K562 (cell line): ENCODE data around the gene ISG20L2. TPM values are rescaled to one million over a fixed set of nuclear protein-coding genes. Genes with fewer than 3 reads are reported as not detected.

Experiments
- BCOR ChIP-seq: fragments of 450-650 bp; IDR thresholded peaks from 2 replicates; pipeline ENCODE4 v1.6.1; 2016
- CBX3 ChIP-seq, 2 experiments: IDR thresholded peaks; 1 replicate in 1 of 2; 2 replicates in 1 of 2; pipeline ENCODE4 v1.6.1; 2012; ENCODE audit warnings: inconsistent platforms in 2 of 2, low read length in 2 of 2, borderline replicate concordance in 1 of 2, control low read depth in 1 of 2
- CREB3 ChIP-seq: fragments of 450-650 bp; conservative IDR thresholded peaks from 2 replicates; pipeline ENCODE4 v1.6.1; 2016; ENCODE audit warnings: missing genetic modification characterization, low read depth, mild to moderate bottlenecking, missing compliant biosample characterization, moderate library complexity
- EHMT2 ChIP-seq: fragments of 450-650 bp; IDR thresholded peaks from 2 replicates; pipeline ENCODE4 v1.6.1; 2018; ENCODE audit warnings: antibody characterized with exemption
- FOXA3 ChIP-seq, 2 experiments: fragments of 450-650 bp in 1 of 2; sonication (generic) in 1 of 2; formaldehyde crosslinking; IDR thresholded peaks in 1 of 2; conservative IDR thresholded peaks in 1 of 2; 2 replicates each; pipeline versions ENCODE4 v1.4.0 to v1.8.0; 2020 to 2022; ENCODE audit warnings: mild to moderate bottlenecking in 2 of 2, missing genetic modification reagents in 1 of 2
- FOXJ3 ChIP-seq: sonication (generic); formaldehyde crosslinking; IDR thresholded peaks from 2 replicates; pipeline ENCODE4 v1.4.0; 2020; ENCODE audit warnings: mild to moderate bottlenecking, missing genetic modification reagents
- MECOM ChIP-seq: fragments of 250-450 bp; sonication (Bioruptor Pico); IDR thresholded peaks from 2 replicates; pipeline ENCODE4 v1.8.0; 2022; ENCODE audit warnings: inconsistent platforms
- STAT6 ChIP-seq: sonication (generic); formaldehyde crosslinking; IDR thresholded peaks from 2 replicates; pipeline ENCODE4 v1.8.1; 2023; ENCODE audit warnings: mild to moderate bottlenecking, missing genetic modification reagents
- ZBTB26 ChIP-seq: fragments of 450-650 bp; formaldehyde crosslinking; IDR thresholded peaks from 2 replicates; pipeline ENCODE4 v1.4.0; 2022; ENCODE audit warnings: missing genetic modification characterization
- ZNF133 ChIP-seq: fragments of 250-450 bp; sonication (Bioruptor Pico); IDR thresholded peaks from 2 replicates; pipeline ENCODE4 v1.4.0; 2020; ENCODE audit warnings: mild to moderate bottlenecking
- ZNF41 ChIP-seq: fragments of 250-450 bp; sonication (Bioruptor Pico); conservative IDR thresholded peaks from 2 replicates; pipeline ENCODE4 v1.4.0; 2020; ENCODE audit warnings: mild to moderate bottlenecking
- ZNF445 ChIP-seq: fragments of 250-450 bp; sonication (Bioruptor Pico); IDR thresholded peaks from 2 replicates; pipeline ENCODE4 v1.4.0; 2020; ENCODE audit warnings: low read depth, mild to moderate bottlenecking, moderate library complexity
- ZNF507 ChIP-seq: conservative IDR thresholded peaks from 2 replicates; pipeline ENCODE4 v1.6.1; 2017; ENCODE audit warnings: missing genetic modification characterization, missing compliant biosample characterization
- ZNF589 ChIP-seq: fragments of 200-800 bp; sonication (Bioruptor generic); IDR thresholded peaks from 2 replicates; pipeline ENCODE4 v1.6.1; 2016; ENCODE audit warnings: low read depth, missing genetic modification characterization, missing compliant biosample characterization
- ZNF764 ChIP-seq: fragments of 250-450 bp; sonication (Bioruptor Pico); IDR thresholded peaks from 2 replicates; pipeline ENCODE4 v1.4.0; 2020; ENCODE audit warnings: low read depth, mild to moderate bottlenecking, moderate library complexity
- polyA plus RNA-seq, 8 experiments: library from polyadenylated mRNA; depleted of rRNA in 4 of 8; stranded (reverse) in 5 of 8; unstranded in 3 of 8; fragments of >200 nt; fragmentation: Nextera tagmentation in 2 of 8; fragmentation: Illumina TruSeq in 1 of 8; extraction: Ambion mirVana in 2 of 8; extraction: Trizol in 1 of 8; gene quantifications; 2 replicates each; pipeline versions ENCODE4 v1.2.1 to v1.2.3, GENCODE V29; 2011 to 2014; ENCODE audit warnings: inconsistent platforms in 1 of 8, missing spikeins in 1 of 8
- total RNA-seq, 7 experiments: library from RNA; depleted of rRNA in 6 of 7; stranded (reverse); fragments of >200 nt in 6 of 7; fragmentation: Illumina TruSeq in 2 of 7; extraction: Trizol in 2 of 7; gene quantifications; 2 replicates each; pipeline versions ENCODE4 v1.2.1 to v1.2.3, GENCODE V29; 2011 to 2021; ENCODE audit warnings: low replicate concordance in 1 of 7

Gene ISG20L2
- total and polyA plus RNA-seq, 9 of the 15 experiments (the other 6 are each of a cell fraction or from before 2014, with no cell fraction given), result 21.3 to 130 (median 50.3) TPM

- no peak for TF ChIP-seq ZNF507 (tag)
- TF ChIP-seq EHMT2, result no peak
- TF ChIP-seq ZNF133 (CRISPR knock-in tag), result no peak
- TF ChIP-seq STAT6 (CRISPR knock-in tag), result no peak
- TF ChIP-seq CREB3 (tag), result no peak
- TF ChIP-seq ZBTB26 (CRISPR knock-in tag), result no peak
- 0 out of 3 replicates have a peak, but pooled peaks of 1 of the 2 experiments have one; percentile 16 for TF ChIP-seq CBX3 (IDR thresholded peaks at IDR 0.05; ENCODE audit: borderline replicate concordance in 1 of 2, low read length in 2 of 2)
- TF ChIP-seq ZNF445, result no peak
- TF ChIP-seq ZNF764, result no peak
- 0 out of 4 replicates have a peak, but pooled peaks of 1 of the 2 experiments have one; percentile 26 for TF ChIP-seq FOXA3 (CRISPR knock-in tag; conservative IDR thresholded peaks at IDR 0.05 in 1 of 2, IDR thresholded peaks at IDR 0.05 in 1 of 2)
- TF ChIP-seq ZNF41 (CRISPR knock-in tag), result no peak
- no peak for TF ChIP-seq ZNF589 (CRISPR knock-in tag)
- TF ChIP-seq MECOM, result no peak
- TF ChIP-seq FOXJ3 (CRISPR knock-in tag), result peak; percentile 67; the same call in 1 of the 2 replicates
- peak; percentile 78 for TF ChIP-seq BCOR
Observed at GRCh38 chr1:156752843-156753482, 24.4 kb upstream of the ISG20L2 start (continued).
